AG09319 (cell line): ENCODE data around the gene WDFY2.

Source experiments
- DNase-seq: peaks from one replicate; pipeline ENCODE4 v3.0.0-alpha.2; 2010; ENCODE audit warnings: low read depth; ENCODE audit errors: extremely low read depth
- CTCF ChIP-seq: IDR thresholded peaks from 2 replicates; pipeline ENCODE4 v1.5.1; 2011; ENCODE audit warnings: low read depth, mild to moderate bottlenecking, inconsistent platforms, low read length, moderate library complexity

WDFY2 gene

DNA sequence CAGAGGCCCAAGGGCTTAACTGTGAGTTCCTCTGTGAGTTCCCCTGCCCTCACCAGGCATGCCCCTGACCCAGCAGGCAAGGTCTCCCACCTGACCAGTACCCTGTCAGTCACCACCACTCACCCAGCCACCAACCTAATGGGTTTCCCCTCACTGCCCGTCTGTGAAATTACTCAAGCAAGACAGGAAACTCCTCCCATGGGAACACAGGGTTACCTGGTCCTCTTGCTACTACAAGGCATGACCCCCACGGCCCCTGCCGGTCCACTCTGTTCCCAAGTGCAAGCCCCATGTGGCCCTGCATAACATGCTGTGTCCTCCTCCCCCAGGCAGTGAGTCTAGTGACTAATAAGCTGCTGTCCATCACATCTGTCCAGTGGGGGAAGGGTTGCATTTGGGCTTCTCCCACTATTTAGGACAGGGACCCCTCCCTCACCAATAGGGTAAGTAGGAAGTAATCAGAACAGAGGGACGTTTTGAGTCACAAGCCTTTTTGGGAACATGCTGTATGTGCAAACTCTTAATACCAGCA, 227.7 kb downstream of the WDFY2 start:
- no peak for TF ChIP-seq CTCF
- DNase-seq = no peak

DNA sequence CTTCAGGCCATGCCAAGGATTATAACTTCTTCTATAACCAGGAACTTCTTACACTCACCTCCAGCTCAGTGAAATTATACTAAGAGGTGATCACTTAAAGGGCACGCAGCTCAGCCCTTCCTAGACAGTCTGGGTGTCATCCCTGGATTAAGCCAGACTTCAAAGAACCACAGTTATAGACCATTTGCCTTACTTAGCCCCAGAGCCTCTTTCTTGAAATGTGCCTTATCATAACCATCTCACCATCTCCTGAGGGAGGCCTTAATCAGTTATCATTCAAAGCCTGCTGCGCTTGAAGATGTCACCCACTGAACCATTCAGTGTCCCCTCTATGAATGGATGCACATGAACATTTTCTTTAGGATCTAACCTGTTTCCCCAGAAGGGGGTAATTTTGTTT, 229.8 kb downstream of the WDFY2 start:
- TF ChIP-seq CTCF = no peak
- DNase-seq = no peak

- peak; percentile 87 for TF ChIP-seq CTCF
Measured at GRCh38 chr13:51814825-51815650, 230.8 kb downstream of the WDFY2 start.

DNA sequence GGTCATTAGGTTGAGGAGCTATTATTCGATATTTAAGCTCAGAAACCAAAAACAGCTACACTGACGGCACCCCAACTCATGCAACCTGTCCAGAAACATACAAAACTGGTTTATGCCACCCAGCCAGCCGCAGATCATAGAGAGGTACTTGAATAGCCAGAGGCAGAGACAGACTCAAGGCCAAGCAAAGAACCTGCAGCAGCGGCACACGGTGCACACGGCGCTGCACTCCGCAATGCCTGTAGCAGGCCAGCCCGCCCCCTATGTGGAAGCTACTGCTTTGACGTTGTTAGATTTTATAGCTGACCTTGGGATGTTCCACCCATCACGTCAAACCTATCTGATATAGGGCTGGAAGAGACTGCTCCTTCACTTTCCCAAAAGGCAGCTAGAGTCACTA, 231.6 kb downstream of the WDFY2 start:
- DNase-seq = no peak
- no peak for TF ChIP-seq CTCF

More at GRCh38 chr13:51814825-51815650, 230.8 kb downstream of the WDFY2 start:
- DNase-seq = no peak

DNA sequence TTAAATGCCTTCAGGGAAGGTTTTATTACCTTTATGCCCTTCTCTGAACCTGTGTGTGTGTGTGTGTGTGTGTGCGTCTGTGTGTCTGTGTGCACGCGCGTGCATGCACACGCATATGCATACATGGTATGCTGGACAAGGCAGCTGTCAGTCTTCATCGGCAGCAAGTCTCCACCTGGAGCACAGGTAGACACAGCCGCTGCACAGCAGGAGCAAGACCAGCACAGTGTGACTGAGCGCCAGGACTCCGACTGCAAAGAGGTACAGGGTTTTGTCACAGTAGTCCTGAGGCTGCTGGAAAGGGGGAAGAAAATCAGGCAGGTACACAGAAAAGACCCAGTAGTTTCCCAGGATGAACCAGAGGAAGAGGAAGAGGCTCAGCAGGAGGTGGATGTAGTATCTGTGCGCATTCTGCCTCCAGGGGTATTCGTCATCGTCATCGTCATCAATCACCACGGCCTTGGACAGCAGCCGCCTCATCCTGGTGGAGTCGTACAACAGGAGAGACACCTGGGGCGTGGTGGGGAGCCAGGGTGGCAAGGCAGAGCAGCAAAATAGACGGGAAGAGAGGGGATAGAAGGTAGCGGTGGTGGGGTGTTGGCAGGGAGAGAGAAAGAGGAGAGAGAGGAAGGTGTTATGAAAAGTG, 232.5 kb downstream of the WDFY2 start:
- TF ChIP-seq CTCF = no peak
- no peak for DNase-seq
